ENCODE measurements around the gene TOGARAM1.

The TOGARAM1 gene

GRCh38 chr14:45083976-45084722, 122.2 kb downstream of the TOGARAM1 start, which contains the start of gene PRPF39:
Gene PRPF39, plus strand, starts transcription at chr14:45084116. Its CDS starts 11,124 bp downstream, at chr14:45095240.
- in situ Hi-C loops (cut with HindIII; ENCODE audit: low sequenced_read_pairs), result no loop called here

- in situ Hi-C loops (cut with HindIII; ENCODE audit: low sequenced_read_pairs), result no loop called here
Observed at GRCh38 chr14:45084946-45085346, 123.0 kb downstream of the TOGARAM1 start.

- in situ Hi-C loops (cut with HindIII; ENCODE audit: low sequenced_read_pairs), result no loop called here
Observed at GRCh38 chr14:45089813-45090212, 127.8 kb downstream of the TOGARAM1 start.

GRCh38 chr14:45091710-45092109, 129.7 kb downstream of the TOGARAM1 start:
- in situ Hi-C loops (cut with HindIII; ENCODE audit: low sequenced_read_pairs), result no loop called here

- in situ Hi-C loops (cut with HindIII; ENCODE audit: low sequenced_read_pairs), result no loop called here
Observed at GRCh38 chr14:45094275-45094674, 132.3 kb downstream of the TOGARAM1 start.

GRCh38 chr14:45095143-45095542, 133.2 kb downstream of the TOGARAM1 start:
- in situ Hi-C loops (cut with HindIII; ENCODE audit: low sequenced_read_pairs), result no loop called here

GRCh38 chr14:45096218-45096617, 134.2 kb downstream of the TOGARAM1 start:
- in situ Hi-C loops (cut with HindIII; ENCODE audit: low sequenced_read_pairs), result no loop called here

- in situ Hi-C loops (cut with HindIII; ENCODE audit: low sequenced_read_pairs), result no loop called here
Observed at GRCh38 chr14:45103806-45104205, 141.8 kb downstream of the TOGARAM1 start.

- in situ Hi-C loops (cut with HindIII; ENCODE audit: low sequenced_read_pairs), result no loop called here
Observed at GRCh38 chr14:45104561-45104960, 142.6 kb downstream of the TOGARAM1 start.

GRCh38 chr14:45112896-45113781, 151.1 kb downstream of the TOGARAM1 start:
- in situ Hi-C loops (cut with HindIII; ENCODE audit: low sequenced_read_pairs), result no loop called here

GRCh38 chr14:45114327-45114726, 152.3 kb downstream of the TOGARAM1 start:
- in situ Hi-C loops (cut with HindIII; ENCODE audit: low sequenced_read_pairs), result no loop called here

GRCh38 chr14:45118594-45118993, 156.6 kb downstream of the TOGARAM1 start:
- in situ Hi-C loops (cut with HindIII; ENCODE audit: low sequenced_read_pairs), result no loop called here

- in situ Hi-C loops (cut with HindIII; ENCODE audit: low sequenced_read_pairs), result no loop called here
Observed at GRCh38 chr14:45120096-45120495, 158.1 kb downstream of the TOGARAM1 start.

GRCh38 chr14:45123271-45123670, 161.3 kb downstream of the TOGARAM1 start:
- in situ Hi-C loops (cut with HindIII; ENCODE audit: low sequenced_read_pairs), result no loop called here

Measured in endothelial cell of hepatic sinusoid (primary cell).